ENCODE results near the gene MED8. TPM values are rescaled to one million over a fixed set of nuclear protein-coding genes. Genes with fewer than 3 reads are reported as not detected.
"Not testable (repeated sequence)": the region's sequence is repeated elsewhere in the genome, so short reads cannot be mapped to it uniquely, and the experiment has no call there.

Gene MED8
- total RNA-seq, 2 experiments from 2014 or later: 33.1 to 35.1 TPM

- ChIA-PET CTCF (no interaction called here), POLR2A (no interaction called here)
- ATAC-seq (no peak), DNase-seq (no peak)
- H3K9me3 Mint-ChIP-seq (ENCODE audit: insufficient read depth): no peaks in the 10 kb centered on the region
- peaks cover 31% of the 10 kb centered on the region for H3K36me3 Mint-ChIP-seq (ENCODE audit: low read depth)
- peaks cover 8% of the 10 kb centered on the region for H3K4me1 Mint-ChIP-seq (ENCODE audit: low read depth)
- H3K27ac Mint-ChIP-seq: no peak overlapping the region
- H3K27me3 Mint-ChIP-seq (ENCODE audit: low read depth): no peaks in the 10 kb centered on the region
- no peak overlapping the region for H3K4me3 Mint-ChIP-seq
Measured at GRCh38 chr1:43420874-43421273, 31.3 kb upstream of the MED8 start.

GRCh38 chr1:43419627-43420425 is 30.2 kb upstream of the MED8 start:
- peaks cover 8% of the 10 kb centered on the region for H3K4me1 Mint-ChIP-seq (ENCODE audit: low read depth)
- ChIA-PET POLR2A (no interaction called here), CTCF (interaction anchor here (1.4 kb wide), 1 partner anchor 181 kb away, joined by 3 read pairs; no protein-coding TSS in a partner anchor)
- no peaks in the 10 kb centered on the region for H3K9me3 Mint-ChIP-seq (ENCODE audit: insufficient read depth)
- no peak for DNase-seq
- ATAC-seq: no peak
- H3K27ac Mint-ChIP-seq: no peak overlapping the region
- H3K36me3 Mint-ChIP-seq (ENCODE audit: low read depth): peaks cover 31% of the 10 kb centered on the region
- no peaks in the 10 kb centered on the region for H3K27me3 Mint-ChIP-seq (ENCODE audit: low read depth)
- H3K4me3 Mint-ChIP-seq: no peak overlapping the region

GRCh38 chr1:43418858-43419257 is 29.3 kb upstream of the MED8 start:
- H3K9me3 Mint-ChIP-seq (ENCODE audit: insufficient read depth): no peaks in the 10 kb centered on the region
- ChIA-PET POLR2A (no interaction called here), CTCF (interaction anchor here (1.4 kb wide), 1 partner anchor 180 kb away, joined by 3 read pairs; no protein-coding TSS in a partner anchor)
- peaks cover 8% of the 10 kb centered on the region for H3K4me1 Mint-ChIP-seq (ENCODE audit: low read depth)
- H3K27me3 Mint-ChIP-seq (ENCODE audit: low read depth): no peaks in the 10 kb centered on the region
- H3K27ac Mint-ChIP-seq: no peak overlapping the region
- ATAC-seq: no peak
- peaks cover 25% of the 10 kb centered on the region for H3K36me3 Mint-ChIP-seq (ENCODE audit: low read depth)
- DNase-seq: no peak
- no peak overlapping the region for H3K4me3 Mint-ChIP-seq

GRCh38 chr1:43415901-43416300 is 26.3 kb upstream of the MED8 start:
- POLR2A ChIA-PET: no interaction called here

GRCh38 chr1:43414634-43415223 is 25.1 kb upstream of the MED8 start:
- no peak overlapping the region for H3K27ac Mint-ChIP-seq
- ChIA-PET CTCF (interaction anchor here (0.6 to 4.1 kb wide), 31 partner anchors 10 to 501 kb away, joined by 3 to 85 read pairs (median 5); partner anchors contain the start of genes CDC20, ELOVL1 and HYI), POLR2A (interaction anchor here (1.0 kb wide), 2 partner anchors 49 to 186 kb away, joined by 3 to 5 read pairs; no protein-coding TSS in a partner anchor)
- DNase-seq: peak; percentile 75
- H3K4me1 Mint-ChIP-seq (ENCODE audit: low read depth): no peaks in the 10 kb centered on the region
- peak; percentile 82 for ATAC-seq
- H3K27me3 Mint-ChIP-seq (ENCODE audit: low read depth): no peaks in the 10 kb centered on the region
- peaks cover 12% of the 10 kb centered on the region for H3K36me3 Mint-ChIP-seq (ENCODE audit: low read depth)
- no peak overlapping the region for H3K4me3 Mint-ChIP-seq
- no peaks in the 10 kb centered on the region for H3K9me3 Mint-ChIP-seq (ENCODE audit: insufficient read depth)

More at GRCh38 chr1:43415901-43416300, 26.3 kb upstream of the MED8 start:
- ATAC-seq (no peak), DNase-seq (no peak)
- CTCF ChIA-PET: interaction anchor here (1.2 to 3.9 kb wide), 5 partner anchors 16 to 192 kb away, joined by 3 to 47 read pairs (median 14); no protein-coding TSS in a partner anchor
- Mint-ChIP-seq H3K4me1 (ENCODE audit: low read depth) (no peaks in the 10 kb centered on the region), H3K4me3 (no peak overlapping the region), H3K27ac (no peak overlapping the region), H3K36me3 (ENCODE audit: low read depth) (peaks cover 13% of the 10 kb centered on the region), H3K9me3 (ENCODE audit: insufficient read depth) (no peaks in the 10 kb centered on the region), H3K27me3 (ENCODE audit: low read depth) (no peaks in the 10 kb centered on the region)

- CTCF ChIA-PET: interaction anchor here (1.6 to 4.1 kb wide), 7 partner anchors 17 to 500 kb away, joined by 5 to 85 read pairs (median 12); no protein-coding TSS in a partner anchor
- H3K4me1 Mint-ChIP-seq (ENCODE audit: low read depth); ATAC-seq; DNase-seq; POLR2A ChIA-PET; H3K27me3 Mint-ChIP-seq (ENCODE audit: low read depth); H3K4me3 Mint-ChIP-seq; H3K9me3 Mint-ChIP-seq (ENCODE audit: insufficient read depth): not testable (repeated sequence)
- H3K36me3 Mint-ChIP-seq (ENCODE audit: low read depth): peaks cover 18% of the 10 kb centered on the region
- peak overlapping the region; percentile 2 for H3K27ac Mint-ChIP-seq
Measured at GRCh38 chr1:43413426-43413825, 23.8 kb upstream of the MED8 start.

- no peak overlapping the region for H3K27ac Mint-ChIP-seq
- H3K27me3 Mint-ChIP-seq (ENCODE audit: low read depth): no peaks in the 10 kb centered on the region
- POLR2A ChIA-PET: no interaction called here
- no peak overlapping the region for H3K4me3 Mint-ChIP-seq
- H3K9me3 Mint-ChIP-seq (ENCODE audit: insufficient read depth): no peaks in the 10 kb centered on the region
- peaks cover 28% of the 10 kb centered on the region for H3K36me3 Mint-ChIP-seq (ENCODE audit: low read depth)
- DNase-seq (no peak), ATAC-seq (no peak)
- CTCF ChIA-PET: interaction anchor here (1.8 kb wide), 1 partner anchor 184 kb away, joined by 5 read pairs; no protein-coding TSS in a partner anchor
- no peaks in the 10 kb centered on the region for H3K4me1 Mint-ChIP-seq (ENCODE audit: low read depth)
Measured at GRCh38 chr1:43410571-43410970, 21.0 kb upstream of the MED8 start.

- POLR2A ChIA-PET: no interaction called here
- H3K4me3 Mint-ChIP-seq: no peak overlapping the region
- ATAC-seq (no peak), DNase-seq (no peak)
- H3K27me3 Mint-ChIP-seq (ENCODE audit: low read depth): no peaks in the 10 kb centered on the region
- no peak overlapping the region for H3K27ac Mint-ChIP-seq
- CTCF ChIA-PET: no interaction called here
- H3K36me3 Mint-ChIP-seq (ENCODE audit: low read depth): peaks cover 35% of the 10 kb centered on the region
- H3K9me3 Mint-ChIP-seq (ENCODE audit: insufficient read depth): no peaks in the 10 kb centered on the region
- H3K4me1 Mint-ChIP-seq (ENCODE audit: low read depth): no peaks in the 10 kb centered on the region
Measured at GRCh38 chr1:43405876-43406234, 16.3 kb upstream of the MED8 start.

GRCh38 chr1:43405219-43405875 is 15.7 kb upstream of the MED8 start:
- CTCF ChIA-PET: interaction anchor here (1.5 kb wide), 1 partner anchor 9 kb away, joined by 4 read pairs; no protein-coding TSS in a partner anchor
- no peak for ATAC-seq
- H3K4me1 Mint-ChIP-seq (ENCODE audit: low read depth): no peaks in the 10 kb centered on the region

GRCh38 chr1:43404353-43404752 is 14.8 kb upstream of the MED8 start:
- ChIA-PET CTCF (interaction anchor here (1.5 kb wide), 1 partner anchor 10 kb away, joined by 4 read pairs; no protein-coding TSS in a partner anchor), POLR2A (no interaction called here)
- ATAC-seq: no peak

More at GRCh38 chr1:43405219-43405875, 15.7 kb upstream of the MED8 start:
- Mint-ChIP-seq H3K27me3 (ENCODE audit: low read depth) (no peaks in the 10 kb centered on the region), H3K9me3 (ENCODE audit: insufficient read depth) (no peaks in the 10 kb centered on the region), H3K36me3 (ENCODE audit: low read depth) (peaks cover 35% of the 10 kb centered on the region), H3K27ac (no peak overlapping the region), H3K4me3 (no peak overlapping the region)
- POLR2A ChIA-PET: no interaction called here
- DNase-seq: no peak

GRCh38 chr1:43402089-43402865 is 12.7 kb upstream of the MED8 start:
- H3K4me3 Mint-ChIP-seq: no peak overlapping the region
- H3K27me3 Mint-ChIP-seq (ENCODE audit: low read depth): no peaks in the 10 kb centered on the region
- H3K9me3 Mint-ChIP-seq (ENCODE audit: insufficient read depth): no peaks in the 10 kb centered on the region
- DNase-seq: no peak
- no peaks in the 10 kb centered on the region for H3K4me1 Mint-ChIP-seq (ENCODE audit: low read depth)
- peak overlapping the region; percentile 32 for H3K27ac Mint-ChIP-seq
- ChIA-PET POLR2A (no interaction called here), CTCF (no interaction called here)
- no peak for ATAC-seq
- H3K36me3 Mint-ChIP-seq (ENCODE audit: low read depth): peaks cover 27% of the 10 kb centered on the region

More at GRCh38 chr1:43404353-43404752, 14.8 kb upstream of the MED8 start:
- Mint-ChIP-seq H3K27ac (no peak overlapping the region), H3K4me1 (ENCODE audit: low read depth) (no peaks in the 10 kb centered on the region), H3K36me3 (ENCODE audit: low read depth) (peaks cover 32% of the 10 kb centered on the region), H3K9me3 (ENCODE audit: insufficient read depth) (no peaks in the 10 kb centered on the region), H3K27me3 (ENCODE audit: low read depth) (no peaks in the 10 kb centered on the region), H3K4me3 (no peak overlapping the region)
- no peak for DNase-seq

All from activated CD8-positive, alpha-beta T cell treated with anti-CD3 and anti-CD28 coated beads, Interleukin-2, amount 10 ng/mL, durations not matched to agents 7 days and 5 days (primary cell).